Measurements from ENCODE around the gene PCGF3. TPM values are rescaled to one million over a fixed set of nuclear protein-coding genes. Genes with fewer than 3 reads are reported as not detected.
"Not testable (repeated sequence)": the region's sequence is repeated elsewhere in the genome, so short reads cannot be mapped to it uniquely, and the experiment has no call there.

Gene PCGF3
- total RNA-seq, 1 donor from 2014 or later = 35.2 TPM

DNA sequence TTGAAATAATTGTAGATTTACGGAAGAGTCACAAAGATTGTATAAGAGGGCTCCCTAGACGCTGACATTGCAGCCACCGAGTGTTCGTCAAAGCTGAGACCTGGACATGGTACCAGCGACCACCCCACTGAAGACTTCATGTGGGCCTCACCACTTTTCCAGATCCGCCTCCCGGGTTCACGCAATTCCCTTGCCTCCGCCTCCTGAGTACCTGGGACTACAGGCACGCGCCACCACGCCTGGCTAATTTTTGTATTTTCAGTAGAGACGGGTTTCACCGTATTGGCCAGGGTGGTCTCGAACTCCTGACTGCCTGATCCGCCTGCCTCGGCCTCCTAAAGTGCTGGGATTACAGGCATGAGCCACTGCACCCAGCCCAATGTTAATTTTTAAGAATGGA is 90.6 kb downstream of the PCGF3 start:
- no peak for TF ChIP-seq CTCF (conservative IDR thresholded peaks at IDR 0.05; ENCODE audit: low read depth, low read length)
- DNase-seq (ENCODE audit: low read depth) = no peak
- H3K4me3 ChIP-seq (ENCODE audit: low read depth, low read length) = no peak overlapping the region

DNA sequence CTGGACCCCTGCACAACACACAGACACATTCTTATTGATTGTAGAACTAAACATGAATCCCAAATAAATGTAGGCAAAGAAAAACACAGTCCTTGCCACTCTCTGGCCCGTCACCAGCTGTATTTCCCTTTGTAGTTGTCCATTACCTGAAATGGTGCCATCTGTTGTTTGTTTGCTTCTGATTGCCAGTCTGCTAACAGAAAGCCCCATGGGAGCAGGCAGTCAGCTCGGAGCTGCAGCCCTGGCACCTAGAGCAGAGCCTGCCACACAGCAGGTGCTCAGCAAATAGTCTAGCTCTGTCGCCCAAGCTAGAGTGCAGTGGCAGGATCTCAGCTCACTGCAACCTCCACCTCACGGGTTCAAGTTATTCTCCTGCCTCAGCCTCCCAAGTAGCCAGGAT is 91.4 kb downstream of the PCGF3 start:
- no peak for TF ChIP-seq CTCF (conservative IDR thresholded peaks at IDR 0.05; ENCODE audit: low read depth, low read length)
- DNase-seq (ENCODE audit: low read depth) = no peak
- H3K4me3 ChIP-seq (ENCODE audit: low read depth, low read length) = no peak overlapping the region

- DNase-seq (ENCODE audit: low read depth) = no peak
- no peak for TF ChIP-seq CTCF (conservative IDR thresholded peaks at IDR 0.05; ENCODE audit: low read depth, low read length)
- no peak overlapping the region for H3K4me3 ChIP-seq (ENCODE audit: low read depth, low read length)
These were observed 95.9 kb downstream of the PCGF3 start for GRCh38 chr4:801436-802124.

GRCh38 chr4:803884-804283 is 98.3 kb downstream of the PCGF3 start:
- H3K4me3 ChIP-seq (ENCODE audit: low read depth, low read length) = no peak overlapping the region
- DNase-seq (ENCODE audit: low read depth) = no peak
- TF ChIP-seq CTCF (conservative IDR thresholded peaks at IDR 0.05; ENCODE audit: low read depth, low read length) = no peak

GRCh38 chr4:804804-805203 is 99.2 kb downstream of the PCGF3 start:
- H3K4me3 ChIP-seq (ENCODE audit: low read depth, low read length) = no peak overlapping the region
- no peak for DNase-seq (ENCODE audit: low read depth)
- no peak for TF ChIP-seq CTCF (conservative IDR thresholded peaks at IDR 0.05; ENCODE audit: low read depth, low read length)

GRCh38 chr4:806979-807378 is 101.3 kb downstream of the PCGF3 start:
- DNase-seq (ENCODE audit: low read depth); H3K4me3 ChIP-seq (ENCODE audit: low read depth, low read length): not testable (repeated sequence)

DNA sequence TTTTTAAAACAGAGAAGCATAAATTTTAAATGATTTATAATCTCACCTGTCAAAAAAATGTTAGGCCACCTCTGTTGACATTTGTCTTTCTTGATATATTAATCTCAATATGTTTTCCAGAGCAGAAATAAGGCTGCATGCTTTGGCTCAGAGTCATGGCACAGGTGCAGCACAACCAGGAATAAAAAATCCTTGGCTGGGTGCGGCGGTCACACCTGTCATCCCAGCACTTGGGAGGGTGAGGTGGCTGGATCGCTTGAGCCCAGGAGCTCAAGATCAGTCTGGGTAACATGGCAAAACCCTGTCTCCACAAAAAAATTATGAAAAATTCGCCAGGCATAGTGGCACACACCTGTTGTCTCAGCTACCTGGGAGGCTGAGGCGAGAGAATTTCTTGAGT is 102.2 kb downstream of the PCGF3 start:
- TF ChIP-seq CTCF (conservative IDR thresholded peaks at IDR 0.05; ENCODE audit: low read depth, low read length) = no peak
- DNase-seq (ENCODE audit: low read depth) = no peak

More for the DNA sequence above, 102.2 kb downstream of the PCGF3 start:
- no peak overlapping the region for H3K4me3 ChIP-seq (ENCODE audit: low read depth, low read length)
